Esophagus mucosa (tissue), 1 donor: Measurements from ENCODE around the gene SEL1L2. TPM values are rescaled to one million over a fixed set of nuclear protein-coding genes. Genes with fewer than 3 reads are reported as not detected.

Experiments
- ATAC-seq: fragments of 200-7000 bp; cut with Tn5 transposase; one replicate; pipeline ENCODE4 v1.9.1; 2020
- total RNA-seq: library from RNA; stranded (reverse); gene quantifications from one replicate; pipeline ENCODE4 v1.2.4, GENCODE V29; 2023
- donor health status: DM: yes; HTN: yes; CAD: no.

SEL1L2 gene
- total RNA-seq, 1 donor from 2014 or later, result not detected

DNA sequence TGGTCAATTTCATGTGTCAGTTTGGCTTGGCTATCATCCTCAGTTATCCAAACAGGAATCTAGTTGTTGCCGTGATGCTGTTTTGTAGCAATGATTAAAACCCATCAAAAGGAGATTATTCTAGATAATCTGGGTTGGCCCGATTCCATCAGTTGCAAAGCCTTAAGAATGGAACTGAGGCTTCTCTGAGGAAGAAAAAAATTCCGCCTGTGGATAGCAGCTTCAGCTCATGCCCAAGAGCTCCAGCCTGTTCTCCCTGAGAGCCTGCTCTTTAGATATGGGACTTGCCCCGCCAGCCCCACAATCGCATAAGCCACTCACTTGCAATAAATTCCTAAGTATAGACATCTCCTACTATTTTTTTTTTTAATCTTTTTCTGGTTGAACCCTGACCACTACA lies 61.5 kb downstream of the SEL1L2 start:
- ATAC-seq, result no peak

DNA sequence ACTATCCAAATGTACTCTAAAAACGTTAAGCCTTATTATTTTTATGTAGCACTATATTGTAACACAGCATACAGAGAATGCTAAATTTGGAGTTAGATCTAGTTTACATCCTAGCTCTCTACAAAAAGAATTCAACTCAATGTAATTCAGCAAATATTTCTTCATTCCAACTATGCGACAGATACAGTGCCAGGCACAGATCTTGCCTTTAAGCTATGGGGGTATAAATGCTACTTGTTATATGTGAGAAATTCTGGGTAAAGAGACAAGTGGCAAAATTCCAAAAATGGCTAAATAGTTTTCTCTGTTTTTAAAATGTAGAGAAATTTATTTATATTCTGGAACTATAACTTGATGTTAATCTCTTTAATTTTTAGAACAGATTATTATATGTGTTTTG lies 63.2 kb downstream of the SEL1L2 start:
- ATAC-seq, result no peak

DNA sequence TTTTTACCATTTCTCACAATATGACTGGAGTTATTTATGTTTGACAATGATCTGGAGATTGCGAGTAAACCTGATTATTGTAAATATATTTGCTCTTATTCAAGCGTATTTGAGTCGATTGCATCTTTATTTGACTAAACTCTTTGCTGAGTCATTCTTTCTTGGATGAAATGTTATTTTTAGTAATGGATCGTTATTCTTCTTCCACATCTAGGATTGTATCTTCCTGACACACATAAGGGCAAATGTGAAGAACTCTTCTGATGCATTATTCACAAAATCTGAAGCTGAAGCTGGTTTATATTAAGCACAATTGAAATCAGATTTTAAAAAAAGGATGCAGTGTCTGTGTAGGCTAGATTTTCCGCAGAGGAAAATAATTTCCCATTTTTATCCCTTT lies 68.2 kb downstream of the SEL1L2 start:
- no peak for ATAC-seq

DNA sequence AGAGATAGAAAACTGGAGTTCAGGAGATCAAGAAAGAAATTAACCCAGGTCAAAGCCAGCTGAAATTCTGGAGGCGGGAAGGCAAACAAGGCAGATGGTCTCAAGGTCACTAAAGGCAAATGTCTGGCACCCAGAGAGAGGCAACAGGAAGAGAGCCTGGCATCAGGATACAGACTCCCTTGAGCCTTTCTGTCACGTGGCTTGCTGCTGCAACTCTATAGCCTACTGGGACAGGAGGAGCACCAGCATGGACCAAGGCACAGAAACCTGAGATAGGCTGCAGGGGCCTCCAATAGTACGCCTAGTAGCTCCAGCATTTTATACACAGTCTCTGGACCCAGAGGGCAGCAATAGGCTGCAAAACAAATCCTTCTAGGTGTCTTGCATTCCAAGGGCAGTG lies 75.1 kb downstream of the SEL1L2 start:
- no peak for ATAC-seq

DNA sequence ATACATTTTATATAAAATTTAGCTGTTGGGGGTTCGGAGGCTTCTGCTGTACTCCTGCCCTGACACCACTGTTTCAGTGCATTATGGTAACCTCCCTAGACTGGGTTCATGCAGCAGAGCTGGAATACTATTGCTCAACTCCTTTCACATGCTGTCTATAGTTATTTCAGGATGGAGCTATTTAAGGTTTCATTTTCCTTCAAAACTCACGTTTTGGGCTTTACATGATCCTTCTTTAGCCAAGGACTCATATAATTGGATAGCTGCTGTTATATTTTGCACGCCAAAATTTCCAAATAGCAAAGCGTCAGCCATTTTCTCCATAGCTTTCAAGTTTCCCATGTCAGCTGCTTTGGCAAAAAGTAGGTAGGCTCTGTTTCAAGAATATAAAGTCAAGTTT lies 76.8 kb downstream of the SEL1L2 start:
- no peak for ATAC-seq

DNA sequence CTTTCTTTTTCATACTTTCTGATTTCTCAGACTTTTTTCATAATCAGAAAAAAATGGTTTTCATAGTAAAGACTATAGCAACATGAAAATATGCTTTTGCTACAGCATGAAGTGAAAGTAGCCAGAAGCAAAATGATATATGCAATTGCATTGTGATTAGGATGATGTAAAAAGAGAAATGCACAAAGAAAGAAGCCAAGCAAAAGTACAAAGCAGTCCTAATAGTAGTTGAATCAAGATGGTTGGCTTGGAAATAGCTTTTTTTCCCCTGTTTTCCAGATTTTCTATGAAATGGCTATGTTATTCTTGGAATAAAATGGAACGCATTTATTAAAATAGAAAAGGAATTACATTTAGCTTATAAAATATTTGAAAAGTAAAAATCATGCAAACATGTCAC lies 77.3 kb downstream of the SEL1L2 start:
- ATAC-seq, result no peak

DNA sequence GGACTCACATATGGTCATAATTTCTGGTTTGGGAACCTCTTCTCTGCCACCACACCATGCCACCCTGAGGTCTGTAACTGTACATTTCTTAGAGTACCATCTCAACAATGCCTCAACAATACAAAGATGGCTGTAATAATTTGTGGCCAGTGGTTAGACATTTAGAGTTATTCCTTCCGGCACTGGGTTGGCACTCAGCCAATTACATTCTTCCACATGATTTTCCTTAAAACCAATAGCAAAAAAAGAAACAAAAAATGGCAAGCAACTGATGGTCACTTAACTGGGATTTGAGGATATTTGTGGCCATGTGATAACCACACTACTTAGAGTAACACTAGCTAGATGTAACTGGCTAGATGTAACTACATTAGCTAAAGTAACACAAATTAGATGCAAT lies 79.9 kb downstream of the SEL1L2 start:
- no peak for ATAC-seq

DNA sequence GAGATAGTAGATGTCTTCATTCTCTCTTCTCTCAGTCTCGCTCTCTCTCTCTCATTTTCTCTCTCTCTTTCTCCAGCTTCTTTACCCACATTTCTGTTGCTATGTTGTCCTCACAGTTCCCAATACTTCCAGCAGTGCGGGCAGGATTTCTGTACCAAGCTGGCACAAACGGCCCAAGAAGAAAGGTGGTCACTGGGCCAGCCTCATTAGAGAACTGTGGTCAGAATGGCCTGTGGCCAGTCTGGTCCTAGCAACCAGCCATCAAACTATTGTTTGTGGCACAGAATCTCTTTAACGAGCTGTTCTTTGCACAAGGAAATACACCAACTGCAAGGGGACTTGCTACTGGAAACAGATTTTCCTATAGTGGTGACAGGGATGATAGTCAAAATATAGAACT lies 81.3 kb downstream of the SEL1L2 start:
- no peak for ATAC-seq

DNA sequence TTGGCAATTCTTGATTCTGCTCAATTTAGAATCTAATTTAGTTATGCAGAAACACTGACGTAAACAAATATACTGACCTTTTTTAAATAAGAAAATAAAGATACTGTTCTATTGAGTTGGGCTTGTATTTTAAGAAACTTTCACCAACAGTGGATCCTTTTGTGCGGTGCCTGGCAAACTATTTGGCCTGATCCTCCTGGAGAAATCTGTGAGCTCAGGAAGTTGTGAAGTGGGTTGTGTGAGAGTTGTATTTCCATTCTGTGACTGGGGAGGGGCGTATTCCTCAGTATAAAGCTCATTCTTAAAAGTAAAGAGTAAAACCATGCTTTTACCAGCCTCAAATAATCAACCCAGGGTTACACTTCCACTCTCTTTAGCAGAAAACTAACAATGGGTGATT lies 85.6 kb downstream of the SEL1L2 start:
- no peak for ATAC-seq

DNA sequence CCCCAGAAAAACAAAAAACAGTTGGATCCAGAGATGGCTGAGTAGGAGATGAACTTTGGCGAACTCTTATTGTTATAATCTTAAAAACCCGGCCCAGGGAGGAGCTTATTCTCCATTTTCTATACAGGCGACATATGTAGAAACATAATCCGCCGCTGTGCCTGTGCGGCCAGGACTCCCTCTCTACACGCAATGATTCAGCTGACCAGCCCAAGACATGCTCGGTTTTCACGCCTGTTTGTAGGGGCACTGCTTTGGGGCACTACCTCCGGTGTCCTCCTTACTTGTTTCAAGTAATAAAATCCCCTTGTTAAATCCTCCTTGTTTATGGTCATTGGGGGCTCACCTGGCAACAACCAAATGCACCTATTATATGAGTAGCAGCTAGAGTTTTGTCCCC lies 89.9 kb downstream of the SEL1L2 start:
- no peak for ATAC-seq

DNA sequence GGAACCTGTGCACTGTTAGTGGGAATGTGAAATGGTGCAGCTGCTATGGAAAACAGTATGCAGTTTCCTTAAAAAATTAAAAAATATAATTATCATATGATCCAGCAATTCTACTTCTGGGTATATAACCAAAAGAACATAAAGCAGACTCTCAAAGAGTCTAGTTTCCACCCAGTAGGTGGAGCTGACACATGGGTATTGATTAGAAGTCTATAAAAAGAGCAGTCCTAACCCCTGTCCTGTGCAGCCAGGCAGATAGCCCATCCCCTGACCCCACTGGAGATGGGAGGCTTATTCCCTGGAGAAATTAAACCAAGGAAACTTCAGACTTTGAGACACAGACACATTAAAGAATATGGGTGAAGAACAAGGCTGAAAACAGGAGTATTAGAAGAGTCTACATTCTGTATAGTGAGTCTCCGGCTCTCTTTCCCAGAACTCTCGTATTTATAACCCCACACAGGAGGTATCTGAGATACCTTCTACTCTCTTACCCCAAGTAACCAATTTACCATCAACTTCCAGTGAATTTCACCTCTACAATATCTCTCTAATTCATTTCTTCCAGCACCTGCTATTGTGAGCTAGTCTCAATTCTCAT lies 92.3 kb downstream of the SEL1L2 start:
- ATAC-seq, result no peak

DNA sequence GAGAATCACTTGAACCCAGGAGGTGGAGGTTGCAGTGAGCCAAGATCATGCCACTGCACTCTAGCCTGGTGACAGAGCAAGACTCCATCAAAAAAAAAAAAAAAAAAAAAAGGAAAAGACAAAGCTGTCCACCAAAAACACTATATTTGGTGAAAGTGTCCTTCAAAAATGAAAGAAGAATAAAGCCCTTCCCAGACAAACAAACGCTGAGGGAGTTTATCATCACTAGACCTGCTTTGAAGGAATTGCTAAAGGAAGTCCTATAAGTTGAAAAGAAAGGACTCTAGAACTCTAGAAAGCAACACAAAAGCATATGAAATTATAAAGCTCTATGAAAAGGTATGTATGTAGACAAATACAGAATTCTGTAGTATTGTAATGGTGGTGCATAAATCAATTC lies 98.8 kb downstream of the SEL1L2 start:
- no peak for ATAC-seq

DNA sequence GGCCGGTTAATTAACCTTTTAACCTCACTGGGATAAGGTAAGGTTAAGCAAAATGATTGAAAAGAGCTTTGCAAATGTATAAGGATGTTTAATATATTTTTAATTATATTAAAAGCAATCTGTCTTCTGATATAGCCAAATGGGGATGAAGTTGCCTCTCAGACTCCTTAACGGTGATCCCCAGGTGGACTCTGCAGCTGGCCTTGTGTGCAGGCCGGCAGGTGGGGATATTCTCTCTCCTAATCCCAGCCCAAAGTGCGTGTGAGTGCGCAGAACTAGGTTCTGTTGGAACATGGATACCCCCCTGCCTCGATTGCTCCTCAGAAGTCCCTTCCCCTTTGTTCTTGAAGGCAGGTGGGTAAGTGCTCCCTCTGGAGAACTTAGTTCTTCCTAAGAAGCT lies 105.6 kb downstream of the SEL1L2 start:
- ATAC-seq, result no peak

DNA sequence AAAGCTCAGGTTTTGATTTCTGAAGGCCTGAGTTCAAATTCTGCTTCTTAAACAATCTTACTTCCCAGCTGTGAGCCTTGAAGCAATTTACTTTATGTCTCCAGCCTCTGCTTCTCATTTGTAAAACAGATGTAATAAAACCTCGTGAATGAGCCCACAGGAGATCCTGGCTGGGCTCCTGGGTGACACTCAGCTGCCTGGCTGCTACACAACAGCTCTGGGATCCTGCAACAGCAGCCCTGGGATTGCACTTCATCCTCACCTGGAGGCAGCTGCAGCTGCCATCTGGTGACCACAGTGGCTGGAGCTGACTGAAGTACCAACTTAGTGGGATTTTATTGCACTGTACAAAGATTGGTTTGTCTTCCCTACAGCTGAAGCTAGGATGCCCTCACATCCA lies 107.0 kb downstream of the SEL1L2 start:
- no peak for ATAC-seq

DNA sequence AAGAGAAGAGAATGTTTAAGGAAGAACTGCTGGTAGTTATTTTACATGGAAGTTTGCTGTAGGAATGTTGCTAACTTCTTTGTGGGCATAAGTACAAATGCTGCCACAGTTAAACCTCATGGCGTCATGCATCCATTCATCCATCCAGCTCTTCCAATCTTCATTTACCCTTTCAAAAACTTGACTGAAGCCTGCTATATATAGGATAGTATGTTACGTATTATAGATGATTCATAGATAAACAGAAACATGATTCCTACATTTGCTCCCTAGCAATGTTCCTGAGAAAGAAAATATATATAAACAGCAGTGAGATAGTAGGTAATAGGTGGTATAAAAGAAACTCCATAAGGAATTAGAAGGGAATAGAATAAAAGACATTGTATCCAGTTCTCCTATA lies 111.8 kb downstream of the SEL1L2 start:
- ATAC-seq, result no peak

DNA sequence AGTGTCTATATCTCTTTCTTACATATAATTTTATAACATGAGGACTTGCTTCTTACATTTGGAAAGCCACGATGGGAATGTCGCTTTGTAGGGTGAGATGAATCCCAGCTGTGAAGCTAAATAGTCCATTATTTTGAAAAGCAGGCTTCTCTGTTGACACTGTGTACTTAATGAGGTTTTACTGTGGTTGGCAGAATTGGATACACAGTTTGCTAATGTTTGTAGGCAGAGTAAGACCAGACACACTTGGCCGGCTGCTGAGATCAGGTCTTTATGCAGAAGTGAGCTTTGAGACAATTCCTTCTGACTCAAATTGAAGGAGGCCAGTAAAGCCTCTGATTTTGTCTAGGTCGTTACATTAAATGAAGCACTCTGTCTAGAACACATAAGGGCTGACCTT lies 112.6 kb downstream of the SEL1L2 start:
- no peak for ATAC-seq

DNA sequence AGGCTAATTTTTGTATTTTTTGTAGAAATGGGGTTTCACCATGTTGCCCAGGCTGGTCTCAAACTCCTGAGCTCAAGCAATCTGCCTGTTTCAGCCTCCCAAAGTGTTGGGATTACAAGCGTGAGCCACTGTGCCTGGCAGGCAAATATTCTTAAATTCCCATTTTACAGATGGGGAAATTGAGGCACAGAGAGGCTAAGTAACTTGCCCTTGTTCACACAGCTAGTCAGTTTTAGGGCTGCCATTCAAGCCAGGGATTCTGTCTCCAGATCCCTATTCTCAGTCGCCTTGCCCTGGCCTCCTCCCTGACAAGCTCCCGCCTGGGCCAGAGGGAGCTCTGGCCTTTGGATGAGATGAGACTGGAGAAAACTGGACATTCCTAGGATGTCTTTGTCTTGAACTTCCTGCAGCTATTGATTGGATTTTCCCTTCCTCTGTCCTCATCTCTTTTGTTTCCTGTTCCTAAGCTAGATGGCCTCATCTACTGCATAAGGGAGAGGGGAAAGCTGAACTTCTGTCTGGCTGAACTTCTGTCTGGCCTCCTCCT lies 115.1 kb downstream of the SEL1L2 start:
- ATAC-seq, result no peak

DNA sequence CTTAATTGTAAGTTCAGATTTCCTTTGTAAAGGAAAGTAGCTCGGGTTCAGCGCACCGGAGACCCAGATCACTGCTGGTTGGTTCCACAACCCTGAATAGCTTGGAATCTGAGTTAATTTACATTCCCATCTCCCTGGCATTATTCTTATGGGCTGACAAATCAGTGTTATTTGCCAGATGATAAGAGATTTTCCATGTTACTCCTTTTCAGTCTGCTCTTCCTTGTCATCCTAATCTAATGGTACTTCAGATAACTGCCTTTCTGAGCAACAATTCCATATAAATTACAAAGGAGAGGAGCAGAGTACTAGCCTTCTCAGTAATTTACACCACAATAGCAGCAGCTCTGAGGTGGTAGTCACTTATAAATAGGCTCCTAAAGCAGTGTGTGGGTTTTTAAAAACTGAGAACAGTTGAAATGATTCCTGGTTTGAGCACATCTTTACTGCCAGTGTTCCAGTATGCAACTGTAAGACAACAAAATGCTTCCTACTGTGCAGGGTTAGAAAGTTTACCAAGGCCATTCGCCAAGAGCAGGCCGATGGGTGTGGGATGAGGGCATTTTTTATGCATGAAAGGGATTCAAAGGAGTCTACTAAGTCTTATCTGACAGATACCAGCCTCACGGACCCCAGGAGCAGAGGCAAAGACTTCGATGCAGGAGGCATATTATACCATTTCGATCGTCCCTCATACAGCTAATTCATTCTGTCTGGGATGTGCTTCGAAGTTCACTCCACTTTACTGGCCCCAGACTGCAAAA lies 115.8 kb downstream of the SEL1L2 start:
- no peak for ATAC-seq

DNA sequence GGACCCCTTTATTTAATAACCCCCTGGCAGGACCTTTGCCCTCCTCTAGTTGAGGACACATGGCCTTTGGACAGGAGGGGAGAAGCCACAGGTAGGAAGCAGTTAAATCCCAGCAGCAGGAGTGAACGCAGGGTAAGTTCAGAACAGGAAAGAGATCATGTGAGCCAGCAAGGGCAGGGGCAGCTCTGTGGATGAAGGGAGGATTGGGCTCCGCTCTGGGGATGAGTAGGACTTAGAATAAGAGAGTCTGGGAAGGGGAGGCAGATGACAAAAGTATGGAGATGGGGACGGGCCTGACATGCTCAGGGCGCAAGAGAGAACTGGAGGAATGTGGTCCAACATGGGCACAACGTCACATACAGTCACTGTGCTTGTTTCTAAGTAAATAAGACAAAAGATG lies 116.6 kb downstream of the SEL1L2 start:
- no peak for ATAC-seq

DNA sequence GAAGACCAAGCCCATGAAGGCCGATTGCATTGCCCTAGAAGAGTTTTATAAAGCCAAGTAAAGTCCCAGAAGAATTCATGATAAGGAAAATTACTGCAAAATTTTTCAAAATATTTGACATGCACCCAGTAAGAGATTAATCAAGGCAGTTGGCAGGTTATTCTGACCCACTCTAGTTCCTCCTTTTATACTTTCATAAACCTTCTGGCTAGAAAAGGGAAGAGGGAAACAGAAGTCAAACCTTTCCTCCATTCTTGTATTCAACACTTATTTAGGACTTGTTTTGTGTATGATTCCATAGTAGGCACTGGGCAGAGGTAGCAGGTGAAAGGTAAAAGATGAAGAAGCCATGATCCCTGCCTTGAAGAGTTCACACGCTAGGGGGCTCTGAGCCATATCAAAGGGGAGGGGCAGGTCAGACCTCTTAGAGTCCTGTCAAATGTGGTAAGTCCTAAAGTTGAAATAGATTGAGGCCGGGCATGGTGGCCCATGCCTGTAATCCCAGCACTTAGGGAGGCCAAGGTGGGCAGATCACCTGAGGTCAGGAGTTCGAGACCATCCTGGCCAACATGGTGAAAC lies 120.2 kb downstream of the SEL1L2 start:
- no peak for ATAC-seq

DNA sequence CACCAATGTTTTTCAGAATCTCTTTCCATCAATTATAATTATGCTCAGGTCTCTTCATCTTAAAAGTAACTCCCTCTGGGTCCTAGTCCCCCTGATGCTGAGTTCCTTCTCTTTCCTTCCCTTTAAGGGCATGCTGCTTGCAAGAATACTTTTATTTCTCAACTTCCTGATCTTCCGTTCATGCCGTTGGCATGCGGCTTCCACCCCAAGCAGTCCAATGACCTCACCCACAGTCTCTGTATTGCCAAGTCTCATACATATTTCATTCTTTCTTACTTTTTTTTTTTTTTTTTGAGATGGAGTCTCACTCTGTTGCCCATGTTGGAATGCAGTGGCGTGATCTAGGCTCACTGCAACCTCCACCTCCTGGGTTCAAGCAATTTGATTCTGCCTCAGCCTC lies 122.1 kb downstream of the SEL1L2 start:
- no peak for ATAC-seq

DNA sequence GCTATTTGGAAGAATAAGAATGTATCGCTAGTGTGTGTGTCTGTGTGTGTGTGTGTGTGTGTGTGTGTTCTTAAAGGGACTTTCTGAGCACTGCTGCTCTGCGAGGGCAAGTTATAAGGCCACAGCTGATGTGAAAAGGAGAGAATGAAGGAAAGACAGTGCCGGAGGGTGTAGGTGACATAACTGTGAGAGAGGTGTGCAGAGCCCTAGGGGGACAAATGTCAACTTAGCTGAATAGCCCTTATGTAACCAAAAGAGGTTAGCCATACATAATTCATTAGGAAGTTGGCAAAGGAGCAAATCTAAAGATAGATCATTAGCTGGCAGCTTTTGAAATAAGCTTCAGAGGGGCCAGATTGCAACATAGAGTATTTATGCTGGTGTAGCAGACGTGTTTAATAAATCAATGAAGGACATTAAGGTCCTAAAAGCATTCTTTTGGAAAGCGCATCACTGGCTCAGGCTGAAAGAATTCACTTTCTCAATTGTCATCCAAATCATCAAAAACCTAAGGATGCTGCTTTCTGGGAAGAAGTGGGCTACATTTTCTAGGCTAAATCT lies 124.5 kb downstream of the SEL1L2 start:
- ATAC-seq, result no peak

DNA sequence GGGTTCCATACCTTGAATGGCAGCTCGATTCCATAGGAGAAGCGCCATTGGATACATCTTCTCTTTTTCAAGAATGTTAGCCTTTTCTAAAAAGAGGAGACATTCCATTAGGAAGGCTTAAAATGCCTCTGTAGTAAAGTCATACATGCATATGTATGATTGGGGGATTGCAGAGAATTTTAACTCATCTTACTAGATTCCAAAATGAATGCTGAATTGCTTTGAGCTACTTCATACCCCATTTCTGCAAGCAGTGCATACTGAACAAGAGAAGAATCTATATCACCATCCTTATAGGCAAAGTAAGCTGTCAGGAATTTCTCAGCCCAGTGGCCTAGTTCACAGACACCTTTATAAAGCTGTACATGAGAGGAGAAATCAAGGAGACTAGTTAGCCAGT lies 125.3 kb downstream of the SEL1L2 start:
- no peak for ATAC-seq

DNA sequence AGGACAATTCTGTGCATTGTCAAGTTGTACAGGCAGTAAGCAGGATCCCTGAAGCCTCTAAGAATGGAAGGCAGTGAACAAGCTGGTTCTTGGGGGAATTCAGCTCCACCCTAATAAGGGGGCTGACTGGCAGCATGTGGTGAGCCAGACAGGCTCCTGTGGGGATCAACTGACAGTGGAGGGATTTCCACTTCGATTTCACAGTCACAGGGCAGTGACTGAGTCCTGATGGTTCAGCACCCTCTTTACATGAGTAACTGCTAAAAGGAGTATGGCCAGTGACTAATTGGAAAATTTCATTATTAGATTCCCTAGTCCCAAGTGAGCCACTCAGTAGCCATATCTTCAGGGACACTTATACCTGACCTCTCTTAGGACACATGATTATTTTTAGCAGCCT lies 127.2 kb downstream of the SEL1L2 start:
- ATAC-seq, result no peak
